K562 (cell line): ENCODE measurements around the gene THAP2. TPM values are rescaled to one million over a fixed set of nuclear protein-coding genes. Genes with fewer than 3 reads are reported as not detected.

ENCODE experiments used
- ATAC-seq: fragments of 200-7000 bp; cut with Tn5 transposase; 3 replicates; pipeline ENCODE4 v1.9.1; 2020; ENCODE audit warnings: moderate library complexity
- BruUV-seq: library from RNA; stranded (reverse); fragments of 400-500 nt; replicated peaks from 2 replicates; lab custom pipeline; 2021; lab: Mats Ljungman, UMichigan
- CTCF ChIA-PET: fragments of 300-600 bp; formaldehyde crosslinking; extraction: SDS; loops from one replicate; lab custom pipeline; 2021; ENCODE audit warnings: low intra/inter-chr PET ratio; lab: Yijun Ruan, JAX
- POLR2A ChIA-PET: fragments of 300-600, 350-650 bp; sonication (Branson Sonifier 250); formaldehyde crosslinking; extraction: SDS; loops from one replicate; lab custom pipeline; 2021; ENCODE audit warnings: antibody characterized with exemption, inconsistent platforms; lab: Yijun Ruan, JAX
- DNase-seq, 4 experiments: peaks; one replicate each; pipeline versions ENCODE4 v3.0.0 to v3.0.0-alpha.2; 2011 to 2018; ENCODE audit warnings: low spot score in 3 of 4, mixed read lengths in 3 of 4; ENCODE audit errors: extremely low read depth in 1 of 4
- FAIRE-seq: peaks from 2 replicates; lab custom pipeline; 2011; peaks lifted over from hg19 to GRCh38; lab: Jason Lieb, UNC
- H2AFZ ChIP-seq: 2 replicates; pipeline ENCODE4 v1.6.0; 2011; ENCODE audit warnings: low read depth, low read length, control low read depth, inconsistent platforms
- H3K27ac ChIP-seq: fragments of 200-600 bp; 3 replicates; pipeline ENCODE4 v1.8.0; 2011; ENCODE audit warnings: low read depth, mild to moderate bottlenecking, control low read depth, inconsistent platforms, low read length, moderate library complexity, mixed read lengths; ENCODE audit errors: extremely low read depth
- H3K27me3 ChIP-seq, 2 experiments: fragments of 300-600 bp in 1 of 2; 2 replicates in 1 of 2; 3 replicates in 1 of 2; pipeline versions ENCODE4 v1.6.0 to v1.8.0; 2011; ENCODE audit warnings: inconsistent platforms in 2 of 2, low read length in 2 of 2, mild to moderate bottlenecking in 1 of 2, mixed read lengths in 1 of 2, moderate library complexity in 1 of 2; ENCODE audit not compliant: control insufficient read depth in 2 of 2, insufficient read depth in 2 of 2
- H3K36me3 ChIP-seq: fragments of 300-600 bp; 3 replicates; pipeline ENCODE4 v1.8.0; 2011; ENCODE audit warnings: mild to moderate bottlenecking, low read length, inconsistent platforms; ENCODE audit not compliant: control insufficient read depth, insufficient read depth
- H3K4me1 ChIP-seq, 2 experiments: fragments of 200-600 bp in 1 of 2; replicated peaks in 1 of 2; 2 replicates in 1 of 2; 3 replicates in 1 of 2; pipeline versions ENCODE4 v1.5.1 to v1.8.0; 2011; ENCODE audit warnings: inconsistent platforms in 2 of 2, low read length in 2 of 2, mild to moderate bottlenecking in 1 of 2, mixed read lengths in 1 of 2, moderate library complexity in 1 of 2; ENCODE audit not compliant: control insufficient read depth in 2 of 2, insufficient read depth in 2 of 2
- H3K4me2 ChIP-seq: 2 replicates; pipeline ENCODE4 v1.6.1; 2011; ENCODE audit warnings: low read length, control low read depth, inconsistent platforms, mixed read lengths; ENCODE audit not compliant: insufficient read depth
- H3K4me3 ChIP-seq: fragments of 200-600 bp; sonication (generic), shearing (Covaris generic); 2 replicates; pipeline ENCODE4 v1.5.1; 2016; ENCODE audit warnings: control low read depth, inconsistent platforms
- H3K79me2 ChIP-seq: fragments of 200-600 bp; 3 replicates; pipeline ENCODE4 v1.8.0; 2011; ENCODE audit warnings: low read length, inconsistent platforms; ENCODE audit not compliant: control insufficient read depth, insufficient read depth
- H3K9ac ChIP-seq, 2 experiments: 2 replicates each; pipeline versions ENCODE4 v1.6.0 to v1.6.1; 2011; ENCODE audit warnings: low read depth in 2 of 2, low read length in 2 of 2, control low read depth in 1 of 2, inconsistent platforms in 1 of 2, mild to moderate bottlenecking in 1 of 2, mixed read lengths in 1 of 2; ENCODE audit not compliant: insufficient read depth in 1 of 2
- H3K9me1 ChIP-seq: one replicate; pipeline ENCODE4 v1.6.0; 2011; ENCODE audit warnings: inconsistent platforms, mild to moderate bottlenecking, low read length, moderate library complexity; ENCODE audit not compliant: control insufficient read depth, insufficient read depth
- H3K9me3 ChIP-seq: replicated peaks from 2 replicates; pipeline ENCODE4 v1.5.1; 2011; ENCODE audit warnings: low read depth, low read length, inconsistent platforms; ENCODE audit not compliant: control insufficient read depth, insufficient read depth
- H4K20me1 ChIP-seq: replicated peaks from 2 replicates; pipeline ENCODE4 v1.6.1; 2011; ENCODE audit warnings: low read length, inconsistent platforms, mixed read lengths; ENCODE audit not compliant: control insufficient read depth, insufficient read depth
- ATF1 ChIP-seq, 2 experiments: fragments of 450-650 bp in 1 of 2; IDR thresholded peaks; 2 replicates each; pipeline ENCODE4 v1.6.1; 2016; ENCODE audit warnings: missing compliant biosample characterization in 1 of 2, missing genetic modification characterization in 1 of 2
- ETV6 ChIP-seq, 3 experiments: fragments of 150-350 bp in 1 of 3; sonication (generic) in 1 of 3; formaldehyde crosslinking in 1 of 3; IDR thresholded peaks; 2 replicates each; pipeline versions ENCODE4 v1.6.1 to v1.8.0; 2014 to 2022; ENCODE audit warnings: borderline replicate concordance in 2 of 3, low read depth in 2 of 3, antibody characterized with exemption in 1 of 3, low read length in 1 of 3, mild to moderate bottlenecking in 1 of 3, missing genetic modification reagents in 1 of 3
- FOXP1 ChIP-seq: sonication (generic); formaldehyde crosslinking; IDR thresholded peaks from 2 replicates; pipeline ENCODE4 v1.8.0; 2022; ENCODE audit warnings: mild to moderate bottlenecking, missing genetic modification reagents
- KAT8 ChIP-seq: fragments of 450-650 bp; IDR thresholded peaks from 2 replicates; pipeline ENCODE4 v1.6.1; 2016; ENCODE audit warnings: low read depth, mild to moderate bottlenecking
- KLF16 ChIP-seq: IDR thresholded peaks from 2 replicates; pipeline ENCODE4 v1.6.1; 2016; ENCODE audit warnings: antibody characterized with exemption
- MAZ ChIP-seq, 2 experiments: fragments of 450-650 bp in 1 of 2; sonication (generic) in 1 of 2; formaldehyde crosslinking; IDR thresholded peaks in 1 of 2; conservative IDR thresholded peaks in 1 of 2; 2 replicates each; pipeline versions ENCODE4 v1.4.0 to v1.5.0; 2020; ENCODE audit warnings: mild to moderate bottlenecking in 1 of 2, missing genetic modification reagents in 1 of 2
- MTA3 ChIP-seq: fragments of 450-650 bp; formaldehyde crosslinking; IDR thresholded peaks from 2 replicates; pipeline ENCODE4 v1.6.1; 2017; ENCODE audit warnings: mild to moderate bottlenecking, borderline replicate concordance
- POU5F1 ChIP-seq: fragments of 150-350 bp; IDR thresholded peaks from 2 replicates; pipeline ENCODE4 v1.6.1; 2014; ENCODE audit warnings: borderline replicate concordance, low read length, low read depth, mild to moderate bottlenecking; ENCODE audit not compliant: partially characterized antibody
- RCOR1 ChIP-seq, 2 experiments: IDR thresholded peaks; 2 replicates each; pipeline ENCODE4 v1.6.1; 2012; ENCODE audit warnings: low read depth in 2 of 2, low read length in 2 of 2, borderline replicate concordance in 1 of 2, improper control_type of control experiment in 1 of 2
- SETDB1 ChIP-seq: IDR thresholded peaks from one replicate; pipeline ENCODE4 v1.6.1; 2012; ENCODE audit warnings: low read length, control low read depth, inconsistent platforms
- SLC30A9 ChIP-seq: fragments of 250-450 bp; sonication (Bioruptor Pico); IDR thresholded peaks from 2 replicates; pipeline ENCODE4 v1.8.0; 2022; ENCODE audit warnings: mild to moderate bottlenecking, moderate library complexity
- SMAD3 ChIP-seq: fragments of 450-650 bp; formaldehyde crosslinking; conservative IDR thresholded peaks from 2 replicates; pipeline ENCODE4 v1.4.0; 2020; ENCODE audit warnings: mild to moderate bottlenecking
- ZNF165 ChIP-seq: fragments of 250-450 bp; sonication (Bioruptor Pico); IDR thresholded peaks from 2 replicates; pipeline ENCODE4 v1.4.0; 2020; ENCODE audit warnings: borderline replicate concordance
- ZNF3 ChIP-seq: fragments of 250-450 bp; sonication (Bioruptor Pico); IDR thresholded peaks from 2 replicates; pipeline ENCODE4 v1.5.0; 2021; ENCODE audit warnings: mild to moderate bottlenecking, moderate library complexity
- ZNF518B ChIP-seq: fragments of 250-450 bp; sonication (Bioruptor Pico); IDR thresholded peaks from 2 replicates; pipeline ENCODE4 v1.5.0; 2021; ENCODE audit warnings: mild to moderate bottlenecking, moderate library complexity
- ZNF586 ChIP-seq: fragments of 450-650 bp; formaldehyde crosslinking; conservative IDR thresholded peaks from 2 replicates; pipeline ENCODE4 v1.4.0; 2020; ENCODE audit warnings: mild to moderate bottlenecking, moderate library complexity
- ZNF717 ChIP-seq: fragments of 250-450 bp; sonication (Bioruptor Pico); IDR thresholded peaks from 2 replicates; pipeline ENCODE4 v1.5.0; 2021
- WGBS: fragments of 100-300 bp; shearing (Covaris generic); methylation state at CpG from one replicate; pipeline ENCODE4 v1.1.6; 2016; ENCODE audit warnings: low coverage, mixed read lengths; ENCODE audit not compliant: insufficient coverage; ENCODE audit errors: missing lambda C conversion rate; 5-methylcytosine and 5-hydroxymethylcytosine counted together
- in situ Hi-C: fragments of 300-500 bp; cut with MboI; formaldehyde crosslinking; loops from 4 replicates; pipeline ENCODE4 v1.15.0; 2018; ENCODE audit warnings: inconsistent platforms, mixed read lengths
- intact Hi-C: fragments of 100-400 bp; cut with micrococcal nuclease; formaldehyde crosslinking; loops from 2 replicates; pipeline ENCODE4 v1.14.2; 2022
- polyA plus RNA-seq, 8 experiments: library from polyadenylated mRNA; depleted of rRNA in 4 of 8; stranded (reverse) in 5 of 8; unstranded in 3 of 8; fragments of >200 nt; fragmentation: Nextera tagmentation in 2 of 8; fragmentation: Illumina TruSeq in 1 of 8; extraction: Ambion mirVana in 2 of 8; extraction: Trizol in 1 of 8; gene quantifications; 2 replicates each; pipeline versions ENCODE4 v1.2.1 to v1.2.3, GENCODE V29; 2011 to 2014; ENCODE audit warnings: inconsistent platforms in 1 of 8, missing spikeins in 1 of 8
- total RNA-seq, 7 experiments: library from RNA; depleted of rRNA in 6 of 7; stranded (reverse); fragments of >200 nt in 6 of 7; fragmentation: Illumina TruSeq in 2 of 7; extraction: Trizol in 2 of 7; gene quantifications; 2 replicates each; pipeline versions ENCODE4 v1.2.1 to v1.2.3, GENCODE V29; 2011 to 2021; ENCODE audit warnings: low replicate concordance in 1 of 7

The THAP2 gene
- total and polyA plus RNA-seq, 9 of the 15 experiments (the other 6 are each of a cell fraction or from before 2014, with no cell fraction given), result 1.8 to 18.9 (median 7.3) TPM

GRCh38 chr12:71691504-71692129 is 27.5 kb downstream of the THAP2 start:
- no peak for DNase-seq
- in situ Hi-C loops, result no loop called here
- Histone ChIP-seq H3K36me3 (peaks cover 3% of the 10 kb centered on the region; the same call in 1 of the 3 replicates), H3K79me2 (peaks cover 20% of the 10 kb centered on the region)
- TF ChIP-seq FOXP1 (no peak), SETDB1 (no peak), SLC30A9 (CRISPR knock-in tag) (no peak), ATF1 (CRISPR knock-in tag; IDR thresholded peaks at IDR 0.05) (no peak), ATF1 (tag; IDR thresholded peaks at IDR 0.05) (no peak), ZNF3 (CRISPR knock-in tag) (no peak), RCOR1 (IDR thresholded peaks at IDR 0.05; ENCODE audit: borderline replicate concordance in 1 of 2, low read depth in 2 of 2, low read length in 2 of 2) (no peak), ZNF717 (no peak), MTA3 (no peak), KAT8 (no peak), POU5F1 (no peak), KLF16 (no peak), ZNF586 (CRISPR knock-in tag) (no peak), MAZ (CRISPR knock-in tag; conservative IDR thresholded peaks at IDR 0.05 in 1 of 2, IDR thresholded peaks at IDR 0.05 in 1 of 2) (no peak), ETV6 (IDR thresholded peaks at IDR 0.05; ENCODE audit: borderline replicate concordance in 1 of 2, low read depth in 2 of 2, low read length in 1 of 2) (no peak), ETV6 (CRISPR knock-in tag; IDR thresholded peaks at IDR 0.05; ENCODE audit: borderline replicate concordance) (no peak), ZNF165 (no peak), ZNF518B (CRISPR knock-in tag) (no peak), SMAD3 (CRISPR knock-in tag) (no peak)
- TF ChIP-seq, all 486 proteins: peak for 0
- Histone ChIP-seq H3K4me1 (peaks cover 4 to 5% of the 10 kb centered on the region in 2 experiments; a peak in 2 of 5 replicates), H3K27ac (no peak overlapping the region), H3K9me1 (no peaks in the 10 kb centered on the region), H3K27me3 (no peaks in the 10 kb centered on the region), H4K20me1 (no peaks in the 10 kb centered on the region), H3K9me3 (no peaks in the 10 kb centered on the region), H3K9ac (no peak overlapping the region), H3K4me3 (no peak overlapping the region), H2AFZ (no peak overlapping the region), H3K4me2 (no peak overlapping the region)
- ChIA-PET POLR2A (no interaction called here), CTCF (no interaction called here)
- FAIRE-seq, result no peak
- intact Hi-C loops, result no loop called here
- BruUV-seq, result no TSS peak
- WGBS, result 73% methylated on average over 3 of the region's 4 CpGs
- no peak for ATAC-seq
